Measurements from ENCODE around the gene FHOD1.

GRCh38 chr16:67202956-67203493, 44.3 kb downstream of the FHOD1 start:
- TF ChIP-seq CTCF (IDR thresholded peaks at IDR 0.05; ENCODE audit: insufficient read depth, low read length), result no peak
- TF ChIP-seq SPI1 (IDR thresholded peaks at IDR 0.05; ENCODE audit: borderline replicate concordance, low read depth), result no peak

Measured in HL-60 (cell line).